Stomach (tissue), 9 donors: ENCODE results near the gene ITGA6. TPM values are rescaled to one million over a fixed set of nuclear protein-coding genes. Genes with fewer than 3 reads are reported as not detected.
A peak's percentile ranks its signal among the peaks of the same experiment; 100 is the strongest.

Experiments used
- DNase-seq, 2 donors: peaks; one replicate each; pipeline versions ENCODE4 v3.0.0 to v3.0.0-alpha.2; 2013 to 2019
- H3K27ac ChIP-seq, 5 donors: fragments of 200-600 bp in 4 of 5; sonication (generic) in 4 of 5; one replicate each; pipeline ENCODE4 v1.5.1; 2013 to 2019; ENCODE audit warnings: mild to moderate bottlenecking in 1 of 5, moderate library complexity in 1 of 5
- H3K27me3 ChIP-seq, 3 donors: fragments of 200-600 bp; sonication (generic); one replicate each; pipeline ENCODE4 v1.5.1; 2017 to 2019; ENCODE audit warnings: mixed run types in 1 of 3
- H3K36me3 ChIP-seq, 4 donors: fragments of 200-600 bp; sonication (generic); 1 replicate in 3 of 4; 2 replicates in 1 of 4; pipeline ENCODE4 v1.5.1; 2016 to 2019
- H3K4me1 ChIP-seq, 4 donors: fragments of 200-600 bp; sonication (generic); one replicate each; pipeline ENCODE4 v1.5.1; 2016 to 2019
- H3K4me3 ChIP-seq, 4 donors: fragments of 200-600 bp; sonication (generic) in 3 of 4; one replicate each; pipeline ENCODE4 v1.5.1; 2016 to 2019; ENCODE audit warnings: mild to moderate bottlenecking in 1 of 4
- H3K9me3 ChIP-seq, 4 donors: fragments of 200-600 bp; sonication (generic); one replicate each; pipeline ENCODE4 v1.5.1; 2016 to 2019
- CTCF ChIP-seq, 7 experiments: fragments of 450-650 bp in 4 of 7; fragments of 200-600 bp in 3 of 7; sonication (generic) in 3 of 7; IDR thresholded peaks; one replicate each; pipeline ENCODE4 v1.5.1; 2016 to 2019; ENCODE audit warnings: antibody characterized with exemption in 7 of 7, control low read depth in 2 of 7, mild to moderate bottlenecking in 1 of 7
- EP300 ChIP-seq: sonication (generic); formaldehyde crosslinking; IDR thresholded peaks from one replicate; pipeline ENCODE4 v1.6.1; 2017; ENCODE audit warnings: antibody characterized with exemption
- POLR2A ChIP-seq, 4 donors: fragments of 450-650 bp; IDR thresholded peaks; one replicate each; pipeline ENCODE4 v1.6.1; 2016; ENCODE audit warnings: antibody characterized with exemption in 4 of 4, control low read depth in 2 of 4, mild to moderate bottlenecking in 1 of 4, moderate library complexity in 1 of 4
- POLR2AphosphoS5 ChIP-seq, 3 donors: sonication (generic); formaldehyde crosslinking; IDR thresholded peaks; one replicate each; pipeline ENCODE4 v1.6.1; 2016; ENCODE audit warnings: antibody characterized with exemption in 3 of 3
- WGBS, 5 donors: extraction: QIAGEN DNeasy Blood & Tissue Kit in 3 of 5; methylation state at CpG; one replicate each; pipeline versions ENCODE4 v1.1.5 to v1.1.7; 2013 to 2018; 5-methylcytosine and 5-hydroxymethylcytosine counted together
- intact Hi-C: fragments of 100-400 bp; cut with DNase I; formaldehyde crosslinking; loops from one replicate; pipeline ENCODE4 v1.15.1; 2023; ENCODE audit warnings: low total_unique reads
- polyA plus RNA-seq, 3 donors: library from polyadenylated mRNA; stranded (reverse); fragments of 200-250 nt; gene quantifications; one replicate each; pipeline ENCODE4 v1.2.3, GENCODE V29; 2013
- total RNA-seq, 5 donors: library from RNA; depleted of rRNA; stranded (reverse); fragments of >200 nt; gene quantifications; one replicate each; pipeline versions ENCODE4 v1.1.0 to v1.2.3, GENCODE V29; 2014 to 2016
- donor health status: healthy with polysubstance abuse.
- donor health status: Bipolar disorder and iron deficiency.
- donor health status: healthy.

ITGA6 gene
- total and polyA plus RNA-seq, 8 donors, result 10.7 to 391 (median 55.4) TPM

GRCh38 chr2:172387361-172387760 is 40.0 kb upstream of the ITGA6 start:
- Histone ChIP-seq H3K36me3 (no peaks in the 10 kb centered on the region), H3K27ac (no peak overlapping the region), H3K27me3 (no peaks in the 10 kb centered on the region), H3K4me3 (no peak overlapping the region), H3K4me1 (no peaks in the 10 kb centered on the region), H3K9me3 (no peaks in the 10 kb centered on the region)
- DNase-seq, result no peak
- WGBS, 5 donors, result 45 to 60% (median 50%) methylated on average over 4 of the region's 4 CpGs
- intact Hi-C loops, result no loop called here
- TF ChIP-seq POLR2A (IDR thresholded peaks at IDR 0.05) (no peak), EP300 (no peak), POLR2AphosphoS5 (IDR thresholded peaks at IDR 0.05) (no peak), CTCF (IDR thresholded peaks at IDR 0.05) (no peak)

GRCh38 chr2:172389685-172390339 is 37.6 kb upstream of the ITGA6 start:
- Histone ChIP-seq H3K27ac (no peak overlapping the region), H3K9me3 (no peaks in the 10 kb centered on the region), H3K27me3 (no peaks in the 10 kb centered on the region), H3K4me1 (peaks cover 0 to 8% (median 0%) of the 10 kb centered on the region in 4 donors), H3K36me3 (no peaks in the 10 kb centered on the region), H3K4me3 (no peak overlapping the region)
- no peak for TF ChIP-seq CTCF (IDR thresholded peaks at IDR 0.05)
- TF ChIP-seq POLR2A (IDR thresholded peaks at IDR 0.05), result no peak
- TF ChIP-seq POLR2AphosphoS5 (IDR thresholded peaks at IDR 0.05), result no peak
- TF ChIP-seq EP300, result no peak
- no peak for DNase-seq
- 56 to 73% (median 63%) methylated on average over 4 of the region's 4 CpGs for WGBS, 5 donors
- intact Hi-C loops, result no loop called here

GRCh38 chr2:172394002-172394401 is 33.4 kb upstream of the ITGA6 start:
- Histone ChIP-seq H3K27me3 (no peaks in the 10 kb centered on the region), H3K27ac (peak overlapping the region in 1 of 5 donors; percentile 33), H3K36me3 (no peaks in the 10 kb centered on the region), H3K4me1 (peaks cover 0 to 8% (median 2%) of the 10 kb centered on the region in 4 donors), H3K4me3 (no peak overlapping the region), H3K9me3 (no peaks in the 10 kb centered on the region)
- TF ChIP-seq POLR2AphosphoS5 (IDR thresholded peaks at IDR 0.05) (no peak), POLR2A (IDR thresholded peaks at IDR 0.05) (no peak), CTCF (IDR thresholded peaks at IDR 0.05) (no peak), EP300 (no peak)
- WGBS, 5 donors, result 55 to 88% (median 77%) methylated on average over 1 of the region's 1 CpG
- DNase-seq, result peak in 1 of 2 donors; percentile 51
- intact Hi-C loops, result no loop called here

GRCh38 chr2:172395503-172395902 is 31.9 kb upstream of the ITGA6 start:
- intact Hi-C loops, result no loop called here
- 16 to 36% (median 27%) methylated on average over 3 of the region's 3 CpGs for WGBS, 5 donors
- Histone ChIP-seq H3K4me1 (peaks cover 0 to 8% (median 2%) of the 10 kb centered on the region in 4 donors), H3K9me3 (no peaks in the 10 kb centered on the region), H3K27ac (no peak overlapping the region), H3K27me3 (no peaks in the 10 kb centered on the region), H3K36me3 (no peaks in the 10 kb centered on the region), H3K4me3 (no peak overlapping the region)
- DNase-seq, result no peak
- no peak for TF ChIP-seq EP300
- no peak for TF ChIP-seq POLR2AphosphoS5 (IDR thresholded peaks at IDR 0.05)
- TF ChIP-seq POLR2A (IDR thresholded peaks at IDR 0.05), result no peak
- TF ChIP-seq CTCF (IDR thresholded peaks at IDR 0.05), result no peak
